ENCODE results near the gene BLVRA. TPM values are rescaled to one million over a fixed set of nuclear protein-coding genes. Genes with fewer than 3 reads are reported as not detected.

Gene BLVRA
- total and polyA plus RNA-seq, 5 donors from 2014 or later, result 25.9 to 76.3 (median 42.6) TPM

DNA sequence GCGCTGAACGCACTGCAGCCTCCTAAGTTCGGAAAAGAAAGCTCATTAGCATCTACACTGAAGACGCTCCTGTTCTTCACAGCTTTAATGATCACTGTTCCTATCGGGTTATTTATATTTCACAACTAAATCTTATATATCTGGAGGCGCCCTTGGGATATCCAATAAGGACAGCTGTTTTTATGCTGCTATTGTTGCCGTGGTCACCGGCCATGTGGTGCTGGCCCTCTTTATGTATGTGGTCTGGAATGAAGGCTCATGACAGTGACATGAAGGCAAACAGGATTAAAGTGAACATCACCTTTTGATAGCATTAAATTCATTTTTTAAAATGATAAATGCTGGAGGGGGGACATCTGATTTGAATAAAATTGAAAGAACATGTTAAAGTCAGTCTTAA lies 8.8 kb downstream of the BLVRA start:
- Mint-ChIP-seq H3K27ac (no peak overlapping the region), H3K4me3 (no peak overlapping the region), H3K9me3 (no peaks in the 10 kb centered on the region), H3K36me3 (peaks cover 1% of the 10 kb centered on the region), H3K27me3 (no peaks in the 10 kb centered on the region), H3K4me1 (peaks cover 0 to 22% (median 5%) of the 10 kb centered on the region in 4 donors)
- no peak for ATAC-seq (ENCODE audit: low read depth in 2 of 2)
- no peak overlapping the region for H3K27ac ChIP-seq (ENCODE audit: insufficient read depth, low read length, poor library complexity, severe bottlenecking)
- H3K9me3 ChIP-seq (ENCODE audit: control insufficient read depth in 2 of 2, low read length in 2 of 2), result no peaks in the 10 kb centered on the region
- peaks cover 8% of the 10 kb centered on the region for H3K4me1 ChIP-seq (ENCODE audit: control insufficient read depth, insufficient read depth, low read length, poor library complexity, severe bottlenecking)
- DNase-seq, result no peak
- no peak overlapping the region for H3K4me3 ChIP-seq (ENCODE audit: low read depth, low read length)
- H3K27me3 ChIP-seq (ENCODE audit: control insufficient read depth, insufficient read depth, low read length), result no peaks in the 10 kb centered on the region
- H3K36me3 ChIP-seq (ENCODE audit: control insufficient read depth, insufficient read depth, low read length), result peaks cover 5% of the 10 kb centered on the region

- peaks cover 0 to 15% (median 4%) of the 10 kb centered on the region in 4 donors for H3K4me1 Mint-ChIP-seq
- no peaks in the 10 kb centered on the region for H3K27me3 Mint-ChIP-seq
- H3K4me3 Mint-ChIP-seq, result no peak overlapping the region
- peaks cover 10% of the 10 kb centered on the region for H3K36me3 Mint-ChIP-seq
- H3K4me3 ChIP-seq (ENCODE audit: low read depth, low read length), result no peak overlapping the region
- H3K27ac Mint-ChIP-seq, result peak overlapping the region in 1 of 3 donors; percentile 67
- DNase-seq, result no peak
- peaks cover 0 to 2% (median 0%) of the 10 kb centered on the region in 7 donors for H3K9me3 Mint-ChIP-seq
- H3K4me1 ChIP-seq (ENCODE audit: control insufficient read depth, insufficient read depth, low read length, poor library complexity, severe bottlenecking), result peaks cover 8% of the 10 kb centered on the region
- no peaks in the 10 kb centered on the region for H3K9me3 ChIP-seq (ENCODE audit: control insufficient read depth in 2 of 2, low read length in 2 of 2)
- no peak for ATAC-seq (ENCODE audit: low read depth in 2 of 2)
- no peak overlapping the region for H3K27ac ChIP-seq (ENCODE audit: insufficient read depth, low read length, poor library complexity, severe bottlenecking)
- no peaks in the 10 kb centered on the region for H3K27me3 ChIP-seq (ENCODE audit: control insufficient read depth, insufficient read depth, low read length)
- peaks cover 5% of the 10 kb centered on the region for H3K36me3 ChIP-seq (ENCODE audit: control insufficient read depth, insufficient read depth, low read length)
These were observed 9.9 kb downstream of the BLVRA start for GRCh38 chr7:43768201-43768886.

DNA sequence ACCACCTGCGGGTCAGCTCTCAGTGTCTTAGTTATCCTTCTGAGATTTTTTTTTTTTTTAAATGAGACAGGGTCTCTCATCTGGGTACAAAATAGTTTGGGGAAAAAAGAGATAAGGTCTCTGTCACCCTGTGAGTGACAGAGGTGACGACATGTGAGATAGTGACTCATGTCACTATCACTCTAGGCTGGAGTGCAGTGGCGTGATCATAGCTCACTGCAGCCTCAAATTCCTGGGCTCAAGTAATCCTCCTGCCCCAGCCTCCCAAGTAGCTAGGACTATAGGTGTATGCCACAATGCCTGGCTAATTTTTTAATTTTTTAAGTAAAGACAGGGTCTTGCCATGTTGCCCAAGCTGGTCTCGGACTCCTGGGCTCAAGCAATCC lies 10.4 kb downstream of the BLVRA start:
- Mint-ChIP-seq H3K27ac (no peak overlapping the region), H3K9me3 (peaks cover 0 to 2% (median 0%) of the 10 kb centered on the region in 7 donors)
- no peaks in the 10 kb centered on the region for H3K9me3 ChIP-seq (ENCODE audit: control insufficient read depth in 2 of 2, low read length in 2 of 2)

DNA sequence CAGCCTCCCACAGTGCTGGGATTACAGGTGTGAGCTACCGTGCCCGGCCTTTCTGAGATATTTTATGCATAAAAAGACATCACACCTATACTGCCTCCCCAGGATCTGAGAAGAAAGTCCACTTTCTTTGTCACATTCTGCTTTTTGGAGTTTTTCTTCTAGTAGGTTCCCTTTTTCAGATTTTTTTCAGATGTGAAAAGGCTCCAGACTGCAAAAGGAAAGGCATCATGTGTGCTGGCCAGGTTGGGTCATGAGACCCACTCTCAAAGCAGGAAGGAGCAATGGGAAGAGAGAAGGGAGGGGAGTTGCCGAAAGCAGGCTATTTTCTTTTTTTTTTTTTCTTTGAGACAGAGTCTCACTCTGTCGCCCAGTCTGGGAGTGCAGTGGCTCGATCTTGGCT lies 10.8 kb downstream of the BLVRA start:
- Mint-ChIP-seq H3K4me3 (no peak overlapping the region), H3K4me1 (peaks cover 0 to 6% (median 2%) of the 10 kb centered on the region in 4 donors), H3K27me3 (no peaks in the 10 kb centered on the region), H3K36me3 (peaks cover 10% of the 10 kb centered on the region), H3K9me3 (peaks cover 0 to 2% (median 0%) of the 10 kb centered on the region in 7 donors), H3K27ac (no peak overlapping the region)
- DNase-seq (no peak), ATAC-seq (ENCODE audit: low read depth in 2 of 2) (no peak)
- H3K27ac ChIP-seq (ENCODE audit: insufficient read depth, low read length, poor library complexity, severe bottlenecking), result no peak overlapping the region
- H3K4me3 ChIP-seq (ENCODE audit: low read depth, low read length), result no peak overlapping the region
- peaks cover 5% of the 10 kb centered on the region for H3K36me3 ChIP-seq (ENCODE audit: control insufficient read depth, insufficient read depth, low read length)
- H3K27me3 ChIP-seq (ENCODE audit: control insufficient read depth, insufficient read depth, low read length), result no peaks in the 10 kb centered on the region
- H3K9me3 ChIP-seq (ENCODE audit: control insufficient read depth in 2 of 2, low read length in 2 of 2), result no peaks in the 10 kb centered on the region
- peaks cover 2% of the 10 kb centered on the region for H3K4me1 ChIP-seq (ENCODE audit: control insufficient read depth, insufficient read depth, low read length, poor library complexity, severe bottlenecking)

More for the DNA sequence above, 10.4 kb downstream of the BLVRA start:
- Mint-ChIP-seq H3K27me3 (no peaks in the 10 kb centered on the region), H3K4me3 (no peak overlapping the region), H3K4me1 (peaks cover 0 to 10% (median 3%) of the 10 kb centered on the region in 4 donors), H3K36me3 (peaks cover 10% of the 10 kb centered on the region)
- DNase-seq, result no peak
- Histone ChIP-seq H3K4me1 (ENCODE audit: control insufficient read depth, insufficient read depth, low read length, poor library complexity, severe bottlenecking) (peaks cover 6% of the 10 kb centered on the region), H3K4me3 (ENCODE audit: low read depth, low read length) (no peak overlapping the region), H3K27ac (ENCODE audit: insufficient read depth, low read length, poor library complexity, severe bottlenecking) (no peak overlapping the region), H3K36me3 (ENCODE audit: control insufficient read depth, insufficient read depth, low read length) (peaks cover 5% of the 10 kb centered on the region), H3K27me3 (ENCODE audit: control insufficient read depth, insufficient read depth, low read length) (no peaks in the 10 kb centered on the region)
- no peak for ATAC-seq (ENCODE audit: low read depth in 2 of 2)

- H3K9me3 ChIP-seq (ENCODE audit: control insufficient read depth in 2 of 2, low read length in 2 of 2), result no peaks in the 10 kb centered on the region
- no peaks in the 10 kb centered on the region for H3K4me1 ChIP-seq (ENCODE audit: control insufficient read depth, insufficient read depth, low read length, poor library complexity, severe bottlenecking)
- peaks cover 0 to 2% (median 0%) of the 10 kb centered on the region in 7 donors for H3K9me3 Mint-ChIP-seq
- ATAC-seq (ENCODE audit: low read depth in 2 of 2) (no peak), DNase-seq (no peak)
- H3K27ac ChIP-seq (ENCODE audit: insufficient read depth, low read length, poor library complexity, severe bottlenecking), result no peak overlapping the region
- no peaks in the 10 kb centered on the region for H3K27me3 ChIP-seq (ENCODE audit: control insufficient read depth, insufficient read depth, low read length)
- H3K27me3 Mint-ChIP-seq, result no peaks in the 10 kb centered on the region
- peaks cover 5% of the 10 kb centered on the region for H3K36me3 ChIP-seq (ENCODE audit: control insufficient read depth, insufficient read depth, low read length)
- no peak overlapping the region for H3K4me3 Mint-ChIP-seq
- no peak overlapping the region for H3K27ac Mint-ChIP-seq
- H3K36me3 Mint-ChIP-seq, result peaks cover 10% of the 10 kb centered on the region
- peaks cover 0 to under 1% (median 0%) of the 10 kb centered on the region in 4 donors for H3K4me1 Mint-ChIP-seq
- H3K4me3 ChIP-seq (ENCODE audit: low read depth, low read length), result no peak overlapping the region
These were observed 11.4 kb downstream of the BLVRA start for GRCh38 chr7:43769791-43770465.

DNA sequence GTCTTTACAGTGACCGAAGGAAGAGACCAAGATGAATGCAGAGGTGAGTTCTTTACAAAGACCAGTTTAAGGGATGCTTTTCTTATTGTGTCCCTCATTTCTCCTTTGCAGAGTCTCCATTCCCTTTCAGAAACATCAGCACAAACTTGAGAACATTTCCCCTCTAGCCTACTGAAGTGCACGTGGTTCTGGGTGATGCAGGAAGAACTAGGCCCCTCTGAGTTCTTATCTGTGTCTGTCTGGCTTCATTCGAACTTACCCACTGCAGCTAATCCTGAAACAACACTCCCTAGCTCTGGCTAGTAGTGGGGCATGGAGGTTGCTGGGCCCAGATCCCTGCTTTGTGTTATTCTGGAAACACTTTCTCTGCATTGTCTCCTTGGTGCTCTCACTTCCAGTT lies 12.6 kb downstream of the BLVRA start:
- H3K36me3 ChIP-seq (ENCODE audit: control insufficient read depth, insufficient read depth, low read length), result peaks cover 5% of the 10 kb centered on the region
- Mint-ChIP-seq H3K4me1 (no peaks in the 10 kb centered on the region), H3K4me3 (peak overlapping the region in 1 of 4 donors; percentile 2), H3K27ac (no peak overlapping the region), H3K36me3 (peaks cover 10% of the 10 kb centered on the region), H3K9me3 (peaks cover 0 to 2% (median 0%) of the 10 kb centered on the region in 7 donors), H3K27me3 (no peaks in the 10 kb centered on the region)
- H3K9me3 ChIP-seq (ENCODE audit: control insufficient read depth in 2 of 2, low read length in 2 of 2), result no peaks in the 10 kb centered on the region
- no peak overlapping the region for H3K27ac ChIP-seq (ENCODE audit: insufficient read depth, low read length, poor library complexity, severe bottlenecking)
- no peak for DNase-seq
- H3K4me3 ChIP-seq (ENCODE audit: low read depth, low read length), result no peak overlapping the region
- no peak for ATAC-seq (ENCODE audit: low read depth in 2 of 2)
- H3K27me3 ChIP-seq (ENCODE audit: control insufficient read depth, insufficient read depth, low read length), result no peaks in the 10 kb centered on the region
- H3K4me1 ChIP-seq (ENCODE audit: control insufficient read depth, insufficient read depth, low read length, poor library complexity, severe bottlenecking), result no peaks in the 10 kb centered on the region

- Mint-ChIP-seq H3K27ac (peak overlapping the region in 2 of 3 donors; percentile 37 to 68), H3K9me3 (peaks cover 0 to 4% (median 0%) of the 10 kb centered on the region in 7 donors), H3K4me1 (peaks cover 0 to 2% (median 0%) of the 10 kb centered on the region in 4 donors), H3K36me3 (peaks cover 10% of the 10 kb centered on the region), H3K4me3 (no peak overlapping the region), H3K27me3 (no peaks in the 10 kb centered on the region)
- H3K9me3 ChIP-seq (ENCODE audit: control insufficient read depth in 2 of 2, low read length in 2 of 2), result no peaks in the 10 kb centered on the region
- H3K4me3 ChIP-seq (ENCODE audit: low read depth, low read length), result no peak overlapping the region
- peaks cover 5% of the 10 kb centered on the region for H3K36me3 ChIP-seq (ENCODE audit: control insufficient read depth, insufficient read depth, low read length)
- ATAC-seq (ENCODE audit: low read depth in 2 of 2) (no peak), DNase-seq (no peak)
- no peaks in the 10 kb centered on the region for H3K27me3 ChIP-seq (ENCODE audit: control insufficient read depth, insufficient read depth, low read length)
- H3K27ac ChIP-seq (ENCODE audit: insufficient read depth, low read length, poor library complexity, severe bottlenecking), result no peak overlapping the region
- H3K4me1 ChIP-seq (ENCODE audit: control insufficient read depth, insufficient read depth, low read length, poor library complexity, severe bottlenecking), result no peaks in the 10 kb centered on the region
These were observed 13.1 kb downstream of the BLVRA start for GRCh38 chr7:43771573-43771972.
